ENCODE results near the gene GNB1. TPM values are rescaled to one million over a fixed set of nuclear protein-coding genes. Genes with fewer than 3 reads are reported as not detected.
"Not testable (repeated sequence)": the region's sequence is repeated elsewhere in the genome, so short reads cannot be mapped to it uniquely, and the experiment has no call there.

Gene GNB1
- polyA plus RNA-seq, 1 donor, result 269 TPM

DNA sequence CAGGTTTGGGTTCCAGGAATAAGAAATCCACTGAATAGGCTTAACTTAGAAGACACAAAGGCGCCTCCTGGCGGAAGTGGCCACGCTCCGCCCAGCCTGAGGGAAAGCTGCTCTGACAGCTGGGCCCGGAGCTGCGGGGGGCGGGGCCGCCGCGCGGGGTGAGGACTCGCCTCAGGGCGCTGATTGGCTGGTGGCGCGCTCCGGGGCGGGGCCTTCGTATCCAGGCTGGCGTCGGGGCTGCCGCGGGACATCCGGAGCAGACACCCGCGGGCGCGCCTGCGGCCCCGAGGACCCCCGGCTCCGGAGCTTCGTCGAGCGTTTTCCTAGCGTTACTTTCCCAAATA, 144.3 kb downstream of the GNB1 start:
- DNase-seq, result not testable (repeated sequence)

DNA sequence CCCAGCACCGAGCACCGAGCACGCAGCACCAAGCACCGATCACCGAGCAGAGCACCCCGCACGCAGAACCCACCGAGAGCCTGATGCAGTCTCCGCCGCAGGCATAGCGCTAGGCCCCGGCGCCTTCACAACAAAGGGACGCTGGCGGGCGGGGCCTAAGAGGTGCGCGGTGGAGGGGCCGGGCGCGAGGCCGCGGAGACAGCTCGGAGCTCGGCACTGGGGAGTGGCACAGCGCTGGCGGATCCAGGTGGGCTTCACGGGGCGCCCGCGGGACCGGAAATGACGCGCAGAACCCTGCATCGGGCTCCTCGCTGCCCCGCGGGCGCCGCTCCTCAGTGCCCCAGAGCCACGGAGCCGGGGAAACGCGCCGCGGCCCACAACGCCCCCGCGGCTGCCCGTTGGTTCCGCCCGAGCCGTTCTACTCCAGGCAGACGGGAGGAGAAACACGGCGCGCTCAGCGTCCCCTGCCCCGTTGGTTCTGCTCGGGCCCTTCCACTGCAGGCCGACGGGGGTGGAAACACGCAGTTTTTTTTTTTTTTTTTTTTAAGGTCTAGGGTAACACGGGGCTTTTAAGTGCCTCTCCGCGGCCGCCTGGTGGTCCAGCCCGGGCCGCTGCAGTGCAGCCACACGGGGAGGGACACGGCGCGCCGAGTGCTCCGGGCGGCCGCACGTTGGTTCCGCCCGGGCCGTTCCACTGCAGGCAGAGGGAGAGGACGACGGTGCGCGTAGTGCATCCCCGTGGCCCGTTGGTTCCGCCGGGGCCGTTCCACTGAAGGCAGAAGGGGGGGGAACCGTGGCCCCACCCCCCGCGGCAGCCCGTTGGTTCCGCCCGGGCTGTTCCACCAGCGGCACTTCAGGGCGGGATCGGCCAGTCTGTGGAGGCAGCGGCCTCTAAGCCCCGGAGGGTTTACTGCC, 145.0 kb downstream of the GNB1 start:
- peak; percentile 36 for DNase-seq

GRCh38 chr1:1742529-1742928, 148.4 kb downstream of the GNB1 start:
- DNase-seq, result not testable (repeated sequence)

DNA sequence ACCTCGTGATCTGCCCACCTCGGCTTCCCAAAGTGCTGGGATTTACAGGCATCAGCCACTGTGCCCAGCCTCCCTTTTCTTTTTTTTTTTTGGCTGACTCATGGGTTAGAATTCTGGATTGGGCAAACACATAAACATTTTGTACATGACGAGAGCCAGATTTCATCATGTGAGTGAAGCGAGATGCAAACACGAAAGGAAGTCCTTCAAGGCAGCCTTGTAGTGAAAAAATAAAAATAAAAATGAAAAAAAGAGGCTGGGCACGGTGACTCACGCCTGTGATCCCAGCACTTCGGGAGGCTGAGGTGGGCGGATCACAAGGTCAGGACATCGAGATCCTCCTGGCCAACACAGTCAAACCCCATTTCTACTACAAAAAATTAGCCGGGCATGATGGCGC, 149.9 kb downstream of the GNB1 start:
- DNase-seq, result not testable (repeated sequence)

- DNase-seq, result not testable (repeated sequence)
Observed at GRCh38 chr1:1738799-1739337, 152.0 kb downstream of the GNB1 start.

DNA sequence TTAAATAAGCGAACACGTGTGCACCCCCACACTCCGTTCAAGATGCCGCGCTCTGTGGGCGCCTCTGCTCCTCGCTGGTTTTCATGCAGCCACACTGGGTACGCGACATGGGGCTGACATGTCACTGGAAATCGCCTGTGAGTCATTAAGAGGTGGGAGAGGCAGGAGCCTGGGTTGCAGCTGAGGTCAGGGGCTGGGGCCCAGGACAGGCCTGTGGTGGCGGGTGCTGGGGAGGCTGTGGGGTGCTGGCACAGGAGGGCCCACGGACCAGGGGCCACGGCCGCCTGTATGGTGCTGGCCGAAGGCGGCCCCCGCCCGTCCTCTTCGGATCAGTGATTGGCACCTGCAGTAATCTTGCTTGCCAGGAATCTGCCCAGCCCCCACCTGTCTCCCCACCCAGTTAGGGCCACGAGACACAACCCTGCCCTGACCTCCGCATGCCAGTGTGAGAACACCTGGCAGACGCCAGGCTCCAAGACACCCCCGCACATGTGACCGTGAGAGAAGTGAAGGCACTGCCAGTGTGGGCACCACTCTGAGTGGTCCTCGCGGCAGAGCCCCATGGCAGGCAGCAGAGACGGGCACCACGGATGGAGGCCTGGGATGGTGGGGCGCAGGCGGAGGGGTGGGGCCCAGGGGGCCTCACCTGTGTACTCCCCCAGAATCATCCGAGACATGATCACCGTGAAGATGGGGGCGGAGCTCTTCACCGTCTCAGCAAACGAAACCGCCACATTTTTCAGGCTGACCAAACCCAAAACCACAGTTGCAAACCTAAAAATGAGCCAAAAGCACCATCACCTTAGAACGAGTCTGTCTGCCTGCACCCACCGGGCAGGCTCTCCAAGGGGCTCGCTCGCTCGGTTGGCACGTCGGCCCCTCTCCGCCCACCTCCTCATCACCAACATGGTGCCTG, 153.0 kb downstream of the GNB1 start:
- not testable (repeated sequence) for DNase-seq

Other genes starting within 250 kb of the GNB1 start
- 44.5 TPM for gene CDK11B, start 232.1 kb downstream of the GNB1 start, polyA plus RNA-seq (ENCODE audit: insufficient read length)
- 87.3 TPM for gene SLC35E2B, start 198.3 kb downstream of the GNB1 start, polyA plus RNA-seq (ENCODE audit: insufficient read length)
- gene CDK11A, start 166.7 kb downstream of the GNB1 start, polyA plus RNA-seq (ENCODE audit: insufficient read length), result 33.9 TPM
- 44.3 TPM for gene NADK, start 112.6 kb downstream of the GNB1 start, polyA plus RNA-seq (ENCODE audit: insufficient read length)
- 0.65 TPM for gene CALML6, start 24.2 kb upstream of the GNB1 start, polyA plus RNA-seq (ENCODE audit: insufficient read length)
- 1.1 TPM for gene TMEM52, start 28.2 kb upstream of the GNB1 start, polyA plus RNA-seq (ENCODE audit: insufficient read length)
- gene CFAP74, start 112.7 kb upstream of the GNB1 start, polyA plus RNA-seq (ENCODE audit: insufficient read length), result 0.76 TPM
- gene GABRD, start 128.3 kb upstream of the GNB1 start, polyA plus RNA-seq (ENCODE audit: insufficient read length), result 2.1 TPM
- gene PRKCZ, start 159.3 kb upstream of the GNB1 start, polyA plus RNA-seq (ENCODE audit: insufficient read length), result 29.7 TPM

Measured in left kidney (tissue), 2 donors.